HG03095 (cell line): ENCODE data around the gene RELT.
"Not testable (repeated sequence)": the region's sequence is repeated elsewhere in the genome, so short reads cannot be mapped to it uniquely, and the experiment has no call there.

ENCODE experiments used
- ATAC-seq: cut with Tn5 transposase; IDR thresholded peaks from one replicate; pipeline ENCODE4 v1.9.1; 2021; ENCODE audit warnings: moderate library complexity; ENCODE audit not compliant: unreplicated experiment

RELT gene

GRCh38 chr11:73428227-73428626 is 52.0 kb downstream of the RELT start:
- no peak for ATAC-seq

GRCh38 chr11:73428699-73429098 is 52.5 kb downstream of the RELT start:
- no peak for ATAC-seq

- no peak for ATAC-seq
These were observed 53.0 kb downstream of the RELT start for GRCh38 chr11:73429121-73429750.

- ATAC-seq: no peak
These were observed 54.1 kb downstream of the RELT start for GRCh38 chr11:73430326-73430725.

GRCh38 chr11:73431396-73431795 is 55.2 kb downstream of the RELT start:
- ATAC-seq: no peak

- not testable (repeated sequence) for ATAC-seq
These were observed 60.7 kb downstream of the RELT start for GRCh38 chr11:73436859-73437258.

GRCh38 chr11:73439002-73439843 is 63.0 kb downstream of the RELT start:
- no peak for ATAC-seq

GRCh38 chr11:73445980-73446379 is 69.8 kb downstream of the RELT start:
- ATAC-seq: no peak

- ATAC-seq: no peak
These were observed 70.6 kb downstream of the RELT start for GRCh38 chr11:73446766-73447165.
